Coronary artery (tissue), 2 donors: ENCODE data around the gene DGKI.

Experiments
- DNase-seq: peaks from one replicate; pipeline ENCODE4 v3.0.0-alpha.2; 2017; ENCODE audit warnings: low spot score
- H3K27ac ChIP-seq, 2 donors: fragments of 200-600 bp; sonication (generic); one replicate each; pipeline ENCODE4 v1.5.1; 2016 to 2019
- H3K4me3 ChIP-seq: fragments of 200-600 bp; sonication (generic); 2 replicates; pipeline ENCODE4 v1.5.1; 2016; ENCODE audit warnings: mild to moderate bottlenecking, moderate library complexity
- TF ChIP-seq, protein P1 (sequence below): fragments of 200-600 bp; sonication (generic); IDR thresholded peaks from one replicate; pipeline ENCODE4 v1.5.1; 2019; ENCODE audit warnings: antibody characterized with exemption

DGKI gene

DNA sequence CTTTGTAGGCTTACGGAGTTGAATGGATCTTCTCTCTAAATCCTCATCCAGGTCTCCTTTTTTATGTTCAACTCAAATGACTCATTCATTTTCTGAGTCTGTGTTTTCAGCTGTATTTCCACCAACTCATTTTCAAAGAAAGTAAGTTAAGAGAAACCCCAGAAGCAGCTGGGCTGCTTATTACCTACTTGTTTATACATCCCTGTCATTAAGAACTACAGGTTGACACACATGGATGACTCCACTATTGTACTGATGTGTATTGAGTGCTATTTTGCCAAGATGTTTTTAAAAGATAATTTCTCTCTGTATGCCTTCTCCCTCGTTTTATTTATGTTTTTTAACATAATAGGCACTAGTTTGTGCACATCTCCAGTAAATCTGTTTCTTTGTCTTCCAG lies 41.9 kb downstream of the DGKI start:
- Histone ChIP-seq H3K27ac (no peak overlapping the region), H3K4me3 (no peak overlapping the region)
- no peak for DNase-seq
- TF ChIP-seq, protein P1, sequence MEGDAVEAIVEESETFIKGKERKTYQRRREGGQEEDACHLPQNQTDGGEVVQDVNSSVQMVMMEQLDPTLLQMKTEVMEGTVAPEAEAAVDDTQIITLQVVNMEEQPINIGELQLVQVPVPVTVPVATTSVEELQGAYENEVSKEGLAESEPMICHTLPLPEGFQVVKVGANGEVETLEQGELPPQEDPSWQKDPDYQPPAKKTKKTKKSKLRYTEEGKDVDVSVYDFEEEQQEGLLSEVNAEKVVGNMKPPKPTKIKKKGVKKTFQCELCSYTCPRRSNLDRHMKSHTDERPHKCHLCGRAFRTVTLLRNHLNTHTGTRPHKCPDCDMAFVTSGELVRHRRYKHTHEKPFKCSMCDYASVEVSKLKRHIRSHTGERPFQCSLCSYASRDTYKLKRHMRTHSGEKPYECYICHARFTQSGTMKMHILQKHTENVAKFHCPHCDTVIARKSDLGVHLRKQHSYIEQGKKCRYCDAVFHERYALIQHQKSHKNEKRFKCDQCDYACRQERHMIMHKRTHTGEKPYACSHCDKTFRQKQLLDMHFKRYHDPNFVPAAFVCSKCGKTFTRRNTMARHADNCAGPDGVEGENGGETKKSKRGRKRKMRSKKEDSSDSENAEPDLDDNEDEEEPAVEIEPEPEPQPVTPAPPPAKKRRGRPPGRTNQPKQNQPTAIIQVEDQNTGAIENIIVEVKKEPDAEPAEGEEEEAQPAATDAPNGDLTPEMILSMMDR, result no peak

DNA sequence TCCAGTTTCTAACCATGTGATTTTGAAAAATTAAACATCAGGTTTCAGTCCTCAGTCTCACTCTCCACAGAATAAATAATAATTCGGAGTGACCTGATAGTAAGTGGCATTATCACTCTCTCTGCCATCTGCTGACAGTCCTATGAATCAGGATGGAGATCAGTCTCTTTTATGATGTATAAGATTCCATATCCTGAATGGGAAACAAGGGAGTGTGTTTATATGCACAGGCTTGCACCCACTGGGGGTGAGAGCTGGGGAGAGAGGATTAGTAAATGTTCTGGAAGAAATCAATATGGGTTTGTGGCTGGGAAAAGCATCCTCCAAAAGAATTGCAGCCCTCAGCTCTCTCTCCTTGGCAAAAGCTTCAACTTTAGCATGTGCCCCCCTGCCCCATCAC lies 45.3 kb downstream of the DGKI start:
- DNase-seq, result no peak
- H3K4me3 ChIP-seq, result no peak overlapping the region
- H3K27ac ChIP-seq, result no peak overlapping the region
- TF ChIP-seq, protein P1, result no peak

DNA sequence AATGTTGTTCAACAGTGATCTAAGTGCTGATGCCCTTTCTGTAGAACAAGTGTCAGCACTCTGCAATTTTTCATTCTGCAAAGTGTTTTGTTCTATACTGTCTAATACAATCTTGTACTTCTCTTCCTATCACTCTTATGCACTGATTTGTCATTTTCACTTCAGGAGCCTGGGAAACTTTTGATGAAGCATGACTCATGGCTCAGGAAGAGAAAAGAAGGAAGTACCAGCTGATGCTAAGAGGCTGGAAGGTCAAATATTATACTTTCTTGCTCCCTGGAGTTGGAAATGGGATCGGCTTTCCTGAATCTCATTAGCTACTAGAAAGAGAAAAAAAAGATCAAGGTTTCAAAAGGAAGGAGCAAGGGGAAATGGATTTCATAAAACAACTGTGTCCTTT lies 45.8 kb downstream of the DGKI start:
- DNase-seq, result no peak
- H3K27ac ChIP-seq, result no peak overlapping the region
- no peak overlapping the region for H3K4me3 ChIP-seq
- TF ChIP-seq, protein P1, result no peak

DNA sequence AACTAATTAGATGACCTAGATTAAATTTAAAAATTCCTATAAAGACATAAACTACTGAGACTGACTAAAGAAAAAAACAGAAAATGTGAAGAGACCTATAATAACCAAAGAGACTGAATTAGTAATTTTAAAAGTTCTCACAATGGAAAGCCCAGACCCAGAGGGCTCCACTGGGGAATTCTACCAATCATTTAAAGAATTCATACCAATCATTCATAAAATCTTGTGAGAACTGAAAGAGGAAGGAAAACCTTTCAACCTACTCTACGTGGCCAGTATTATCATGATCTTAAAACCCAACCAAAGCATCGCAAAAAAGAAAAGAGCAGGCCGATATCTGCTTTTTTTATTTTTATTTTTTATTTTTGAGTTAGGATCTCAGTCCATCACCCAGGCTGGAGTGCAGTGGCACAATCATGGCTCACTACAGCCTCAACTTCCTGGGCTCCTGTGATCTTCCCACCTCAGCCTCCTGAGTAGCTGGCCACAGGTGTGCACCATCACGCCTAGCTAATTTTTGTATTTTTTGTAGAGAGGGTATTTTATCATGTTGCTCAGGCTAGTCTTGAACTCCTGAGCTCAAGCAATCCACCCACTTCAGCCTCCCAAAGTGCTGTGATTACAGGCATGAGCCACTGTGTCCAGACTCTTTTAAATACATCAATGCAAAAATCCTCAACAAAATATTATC lies 48.6 kb downstream of the DGKI start:
- H3K27ac ChIP-seq, result no peak overlapping the region
- TF ChIP-seq, protein P1, result no peak
- DNase-seq, result no peak
- H3K4me3 ChIP-seq, result no peak overlapping the region

DNA sequence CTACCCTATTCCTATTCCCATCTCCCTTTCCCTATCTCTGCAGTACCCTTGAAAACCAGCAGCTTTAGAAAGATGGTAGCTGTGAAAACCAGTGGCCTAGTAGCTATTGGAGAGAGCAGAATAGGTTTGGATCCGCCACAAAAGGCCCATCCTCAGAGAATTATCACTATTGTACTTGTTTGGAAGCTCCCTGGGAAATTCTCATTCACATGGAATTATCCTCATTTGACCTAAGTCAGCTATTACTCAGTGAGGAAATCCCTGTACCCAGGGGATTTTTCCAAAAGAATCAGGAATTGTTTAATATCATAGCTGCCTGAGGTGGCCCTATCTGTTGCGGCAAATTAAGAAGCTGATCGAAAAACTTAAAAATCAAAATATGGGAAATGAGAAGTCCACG lies 51.6 kb downstream of the DGKI start:
- Histone ChIP-seq H3K27ac (no peak overlapping the region), H3K4me3 (no peak overlapping the region)
- no peak for DNase-seq
- TF ChIP-seq, protein P1, result no peak

DNA sequence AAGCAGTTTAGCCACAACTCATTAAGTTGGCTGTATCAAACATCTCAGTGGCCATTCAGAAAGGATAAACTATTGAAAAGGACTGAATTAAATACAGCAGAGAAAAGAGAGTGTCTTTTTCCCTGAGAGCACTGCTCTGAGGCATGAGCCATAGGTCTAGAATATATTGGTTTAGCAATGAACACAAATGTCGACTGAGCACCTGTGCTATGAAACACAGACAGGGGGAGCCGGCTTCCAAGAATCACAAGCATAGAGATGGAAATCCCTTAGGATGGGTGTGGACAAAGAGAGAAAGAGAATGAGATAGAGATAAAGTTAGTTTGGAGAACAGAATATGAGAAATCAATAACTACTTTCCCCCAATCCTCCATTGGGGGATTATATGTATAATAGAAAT lies 54.8 kb downstream of the DGKI start:
- Histone ChIP-seq H3K4me3 (no peak overlapping the region), H3K27ac (no peak overlapping the region)
- DNase-seq, result no peak
- TF ChIP-seq, protein P1, result no peak

DNA sequence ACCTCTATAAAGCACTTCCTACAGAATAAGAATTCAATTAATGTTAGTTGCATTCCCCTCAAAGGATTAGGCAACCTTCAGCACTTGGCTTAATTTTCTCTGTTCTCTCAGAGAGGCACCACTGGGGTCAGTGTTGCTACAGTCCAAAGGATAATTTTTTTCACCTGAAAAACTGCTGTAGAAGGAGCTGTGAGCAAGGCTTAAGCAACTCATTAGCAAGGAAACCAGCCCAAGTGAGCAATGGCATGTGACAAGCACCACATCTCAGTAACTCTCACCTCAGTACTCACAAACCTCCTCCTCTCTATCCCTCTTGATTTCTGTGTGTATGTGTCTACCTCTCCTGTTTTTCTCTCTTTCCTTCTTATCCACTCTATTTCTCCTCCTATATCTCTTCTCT lies 55.9 kb downstream of the DGKI start:
- H3K27ac ChIP-seq, result no peak overlapping the region
- DNase-seq, result no peak
- TF ChIP-seq, protein P1, result no peak
- H3K4me3 ChIP-seq, result no peak overlapping the region
